ENCODE measurements around the gene PAOX. TPM values are rescaled to one million over a fixed set of nuclear protein-coding genes. Genes with fewer than 3 reads are reported as not detected.

Gene PAOX
- total and polyA plus RNA-seq, 2 of the 4 experiments (the other 2 are of a cell fraction) = 3.8 to 4.5 TPM

DNA sequence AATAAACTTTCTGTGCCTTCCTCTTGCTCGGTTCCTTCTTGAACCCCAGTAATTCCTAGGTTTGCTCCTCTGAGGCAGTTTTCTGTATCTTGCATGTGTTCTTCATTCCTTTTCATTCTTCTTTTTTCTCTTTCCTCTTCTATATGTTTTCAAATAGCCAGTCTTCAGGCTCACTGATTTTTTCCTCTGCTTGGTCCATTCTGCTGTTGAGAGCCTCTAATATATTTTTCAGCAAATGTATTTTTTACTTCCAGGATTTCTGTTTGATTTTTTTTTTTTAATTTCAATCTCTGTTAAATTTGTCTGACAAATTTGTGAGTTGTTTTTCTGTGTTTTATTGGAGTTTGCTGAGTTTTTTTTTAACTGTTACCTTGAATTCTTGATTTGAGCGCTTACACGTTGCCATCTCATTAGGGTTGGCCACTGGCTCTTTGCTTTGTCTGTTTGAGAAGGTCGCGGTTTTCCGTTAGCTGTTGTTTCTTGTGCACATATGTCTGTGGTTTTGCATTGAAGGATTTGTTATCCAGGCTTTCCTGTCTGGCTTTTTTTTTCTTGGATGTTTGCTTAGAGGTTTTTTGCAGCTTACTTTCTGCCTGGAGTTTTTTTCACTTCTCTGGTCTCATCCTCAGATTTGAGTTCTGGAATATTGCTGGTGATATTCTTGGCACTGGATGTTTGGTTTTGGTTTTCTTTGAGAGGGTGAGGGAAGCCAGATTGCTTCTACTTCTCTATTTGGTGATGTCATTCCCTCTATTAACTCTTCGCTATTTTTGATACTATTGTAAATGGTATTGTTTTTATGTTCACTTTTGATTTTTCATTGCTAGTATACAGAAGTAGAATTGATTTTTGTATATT is 32.7 kb downstream of the PAOX start (continued):
- no peak for TF ChIP-seq NFE2L2 (IDR thresholded peaks at IDR 0.05; ENCODE audit: low read depth, low read length)

DNA sequence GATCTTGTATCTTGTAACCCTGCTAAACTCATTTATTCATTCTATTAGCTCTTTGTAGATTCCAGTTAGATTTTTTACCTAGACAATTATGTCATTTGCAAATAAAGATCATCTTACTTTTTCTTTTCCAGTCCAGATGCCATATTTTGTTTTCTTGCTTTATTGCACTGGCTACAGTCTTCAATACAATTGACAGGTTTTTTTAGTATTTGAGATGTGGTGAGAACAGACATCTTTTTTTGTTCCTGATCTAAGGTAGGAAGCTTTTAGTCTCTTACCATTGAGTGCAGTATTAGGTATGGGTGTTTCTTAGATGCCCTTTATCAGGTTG is 33.3 kb downstream of the PAOX start:
- no peak overlapping the region for H3K4ac ChIP-seq (ENCODE audit: low read depth, low read length)
- peaks cover 20 to 22% of the 10 kb centered on the region in 2 experiments for H3K79me1 ChIP-seq (ENCODE audit: low read depth in 1 of 2, low read length in 2 of 2)
- no peak overlapping the region for H2BK5ac ChIP-seq (ENCODE audit: low read depth, low read length, poor library complexity, severe bottlenecking)
- H3K9me1 ChIP-seq (ENCODE audit: insufficient read depth, low read length) = no peaks in the 10 kb centered on the region
- intact Hi-C loops (cut with micrococcal nuclease) = no loop called here
- H2AFZ ChIP-seq (replicated peaks; ENCODE audit: low read length, poor library complexity) = no peak overlapping the region
- H2BK15ac ChIP-seq (ENCODE audit: low read depth, low read length) = no peak overlapping the region
- no peak overlapping the region for H3K23ac ChIP-seq (ENCODE audit: low read depth, low read length)
- dilution Hi-C loops (cut with HindIII; ENCODE audit: low sequenced_read_pairs, unreplicated experiment) = no loop called here
- H3K36me3 ChIP-seq (ENCODE audit: control insufficient read depth, insufficient read depth, low read length) = peaks cover 22% of the 10 kb centered on the region
- H4K8ac ChIP-seq (ENCODE audit: low read depth in 2 of 2, low read length in 2 of 2) = no peak overlapping the region
- H4K5ac ChIP-seq (ENCODE audit: low read depth, low read length) = no peak overlapping the region
- no peak for ATAC-seq (ENCODE audit: low read depth)
- no peak overlapping the region for H4K91ac ChIP-seq (ENCODE audit: insufficient read depth, low read depth, low read length)
- no peak overlapping the region for H2AK9ac ChIP-seq (replicated peaks; ENCODE audit: low read depth, low read length, poor library complexity)
- no peaks in the 10 kb centered on the region for H3K4me1 ChIP-seq (ENCODE audit: control insufficient read depth, insufficient read depth, low read length)
- H4K20me1 ChIP-seq (ENCODE audit: insufficient read depth, low read length) = no peaks in the 10 kb centered on the region; the same call in 1 of the 2 replicates
- H3K4me3 ChIP-seq (ENCODE audit: insufficient read depth, low read depth, low read length) = no peak overlapping the region
- no TSS peak for BruUV-seq (replicated peaks)
- H3K4me2 ChIP-seq (ENCODE audit: low read depth, low read length) = no peak overlapping the region
- no peak for DNase-seq
- no peak overlapping the region for H2BK20ac ChIP-seq (ENCODE audit: low read depth, low read length)
- peaks cover 6% of the 10 kb centered on the region for H3K9me3 ChIP-seq (ENCODE audit: control insufficient read depth, insufficient read depth, low read length)
- ChIA-PET CTCF (no interaction called here), POLR2A (ENCODE audit: unreplicated experiment) (no interaction called here)
- no peak overlapping the region for H3K18ac ChIP-seq (ENCODE audit: low read depth, low read length)
- no peak overlapping the region for H2AK5ac ChIP-seq (ENCODE audit: low read depth, low read length)
- no peaks in the 10 kb centered on the region for H3K27me3 ChIP-seq (ENCODE audit: control insufficient read depth, insufficient read depth, low read length)
- H3K14ac ChIP-seq (replicated peaks; ENCODE audit: low read depth, low read length) = no peak overlapping the region
- no peak overlapping the region for H3K56ac ChIP-seq (ENCODE audit: extremely low read depth, insufficient read depth, low read length)
- TF ChIP-seq, protein P1, sequence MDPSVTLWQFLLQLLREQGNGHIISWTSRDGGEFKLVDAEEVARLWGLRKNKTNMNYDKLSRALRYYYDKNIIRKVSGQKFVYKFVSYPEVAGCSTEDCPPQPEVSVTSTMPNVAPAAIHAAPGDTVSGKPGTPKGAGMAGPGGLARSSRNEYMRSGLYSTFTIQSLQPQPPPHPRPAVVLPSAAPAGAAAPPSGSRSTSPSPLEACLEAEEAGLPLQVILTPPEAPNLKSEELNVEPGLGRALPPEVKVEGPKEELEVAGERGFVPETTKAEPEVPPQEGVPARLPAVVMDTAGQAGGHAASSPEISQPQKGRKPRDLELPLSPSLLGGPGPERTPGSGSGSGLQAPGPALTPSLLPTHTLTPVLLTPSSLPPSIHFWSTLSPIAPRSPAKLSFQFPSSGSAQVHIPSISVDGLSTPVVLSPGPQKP (IDR thresholded peaks at IDR 0.05; ENCODE audit: borderline replicate concordance, low read depth, low read length) = no peak
- TF ChIP-seq SMC3 (IDR thresholded peaks at IDR 0.05; ENCODE audit: low read depth, low read length) (no peak), MAFK (IDR thresholded peaks at IDR 0.05; ENCODE audit: low read depth, low read length) (no peak), FOS (IDR thresholded peaks at IDR 0.05; ENCODE audit: low read depth, low read length) (no peak), MAZ (IDR thresholded peaks at IDR 0.05; ENCODE audit: borderline replicate concordance, low read depth, low read length) (no peak)
- H3K9ac ChIP-seq (ENCODE audit: low read depth, low read length) = no peak overlapping the region
- no peak overlapping the region for H2BK120ac ChIP-seq (ENCODE audit: low read depth, low read length)
- in situ Hi-C loops (cut with MboI; ENCODE audit: low sequenced_read_pairs) = no loop called here
- no peak overlapping the region for H3K27ac ChIP-seq (ENCODE audit: insufficient read depth, low read length)
